T-helper 2 cell (primary cell): Measurements from ENCODE around the gene NPAS4.
"Not testable (repeated sequence)": the region's sequence is repeated elsewhere in the genome, so short reads cannot be mapped to it uniquely, and the experiment has no call there.

Experiments
- DNase-seq, 5 experiments: peaks; one replicate each; pipeline versions ENCODE4 v3.0.0 to v3.0.0-alpha.2; 2012 to 2022

NPAS4 gene

GRCh38 chr11:66418168-66418985, 2.5 kb upstream of the NPAS4 start:
- peak in 4 of 5 experiments; percentile 24 to 58 (median 38) for DNase-seq

GRCh38 chr11:66418986-66419308, 1.9 kb upstream of the NPAS4 start:
- DNase-seq: no peak

- DNase-seq: no peak
These were observed 1.0 kb upstream of the NPAS4 start for GRCh38 chr11:66419825-66420224.

GRCh38 chr11:66421492-66422205, 814 bp downstream of the NPAS4 start:
- DNase-seq: peak; percentile 71 to 81 (median 77)

GRCh38 chr11:66426314-66426713, 5.5 kb downstream of the NPAS4 start:
- DNase-seq: no peak

GRCh38 chr11:66428933-66429332, 8.1 kb downstream of the NPAS4 start:
- DNase-seq: no peak

- DNase-seq: peak; percentile 37 to 73 (median 61)
These were observed 9.3 kb downstream of the NPAS4 start for GRCh38 chr11:66429983-66430602.

GRCh38 chr11:66431287-66431686, 10.5 kb downstream of the NPAS4 start:
- not testable (repeated sequence) for DNase-seq

- DNase-seq: not testable (repeated sequence)
These were observed 11.1 kb downstream of the NPAS4 start for GRCh38 chr11:66431871-66432329.

- DNase-seq: no peak
These were observed 11.8 kb downstream of the NPAS4 start for GRCh38 chr11:66432597-66432996.

- no peak for DNase-seq
These were observed 17.2 kb downstream of the NPAS4 start for GRCh38 chr11:66437979-66438503.

GRCh38 chr11:66438504-66439466, 17.9 kb downstream of the NPAS4 start, which contains the start of gene MRPL11:
Gene MRPL11, minus strand, starts transcription at chr11:66438848. Its CDS starts 94 bp downstream, at chr11:66438754.
- DNase-seq: peak; percentile 66 to 93 (median 82)

GRCh38 chr11:66440101-66440939, 19.5 kb downstream of the NPAS4 start:
- DNase-seq: not testable (repeated sequence)

- not testable (repeated sequence) for DNase-seq
These were observed 20.1 kb downstream of the NPAS4 start for GRCh38 chr11:66440940-66441282.

- DNase-seq: no peak
These were observed 22.8 kb downstream of the NPAS4 start for GRCh38 chr11:66443602-66444001.

- DNase-seq: no peak
These were observed 26.2 kb downstream of the NPAS4 start for GRCh38 chr11:66447012-66447411.

- DNase-seq: no peak
These were observed 27.7 kb downstream of the NPAS4 start for GRCh38 chr11:66448523-66448922.

- DNase-seq: no peak
These were observed 29.7 kb downstream of the NPAS4 start for GRCh38 chr11:66450560-66450959.

GRCh38 chr11:66451663-66452062, 30.8 kb downstream of the NPAS4 start:
- no peak for DNase-seq

GRCh38 chr11:66454247-66454646, 33.4 kb downstream of the NPAS4 start:
- no peak for DNase-seq

GRCh38 chr11:66454828-66455227, 34.0 kb downstream of the NPAS4 start:
- no peak for DNase-seq
